ENCODE data around the gene ERICH6.

The ERICH6 gene

DNA sequence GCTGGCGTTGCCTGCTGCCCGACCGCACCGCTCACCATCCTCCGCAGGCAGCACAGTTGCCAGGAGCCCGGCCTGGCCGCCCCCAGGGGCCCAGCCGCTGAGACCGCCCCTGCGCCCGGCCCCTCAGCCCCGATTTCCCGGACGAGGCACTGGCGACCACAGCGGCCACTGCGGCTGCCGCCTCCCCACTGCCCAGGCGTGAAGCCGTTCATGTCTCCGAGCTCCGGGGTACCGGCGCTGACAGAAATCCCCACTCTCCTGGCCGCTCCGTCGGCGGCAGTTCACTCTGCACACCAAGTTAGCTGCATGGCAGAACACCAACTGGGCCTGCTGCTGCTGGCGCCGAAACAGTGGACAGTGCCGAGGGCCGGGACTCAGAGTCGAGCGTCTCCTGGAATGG lies 92.1 kb downstream of the ERICH6 start:
- ATAC-seq = no peak
- TF ChIP-seq ZC3H10 (CRISPR knock-in tag; IDR thresholded peaks at IDR 0.05) = no peak

- no peak for ATAC-seq
- TF ChIP-seq GLIS3 (CRISPR knock-in tag; IDR thresholded peaks at IDR 0.05) = no peak
- no peak for TF ChIP-seq ISL1 (CRISPR knock-in tag; IDR thresholded peaks at IDR 0.05)
- TF ChIP-seq SNAI2 (CRISPR knock-in tag; IDR thresholded peaks at IDR 0.05) = no peak
- no peak for TF ChIP-seq ZNF8 (CRISPR knock-in tag; IDR thresholded peaks at IDR 0.05)
- no peak for TF ChIP-seq ARNTL (CRISPR knock-in tag; IDR thresholded peaks at IDR 0.05; ENCODE audit: borderline replicate concordance, low read depth)
- TF ChIP-seq, protein P1, sequence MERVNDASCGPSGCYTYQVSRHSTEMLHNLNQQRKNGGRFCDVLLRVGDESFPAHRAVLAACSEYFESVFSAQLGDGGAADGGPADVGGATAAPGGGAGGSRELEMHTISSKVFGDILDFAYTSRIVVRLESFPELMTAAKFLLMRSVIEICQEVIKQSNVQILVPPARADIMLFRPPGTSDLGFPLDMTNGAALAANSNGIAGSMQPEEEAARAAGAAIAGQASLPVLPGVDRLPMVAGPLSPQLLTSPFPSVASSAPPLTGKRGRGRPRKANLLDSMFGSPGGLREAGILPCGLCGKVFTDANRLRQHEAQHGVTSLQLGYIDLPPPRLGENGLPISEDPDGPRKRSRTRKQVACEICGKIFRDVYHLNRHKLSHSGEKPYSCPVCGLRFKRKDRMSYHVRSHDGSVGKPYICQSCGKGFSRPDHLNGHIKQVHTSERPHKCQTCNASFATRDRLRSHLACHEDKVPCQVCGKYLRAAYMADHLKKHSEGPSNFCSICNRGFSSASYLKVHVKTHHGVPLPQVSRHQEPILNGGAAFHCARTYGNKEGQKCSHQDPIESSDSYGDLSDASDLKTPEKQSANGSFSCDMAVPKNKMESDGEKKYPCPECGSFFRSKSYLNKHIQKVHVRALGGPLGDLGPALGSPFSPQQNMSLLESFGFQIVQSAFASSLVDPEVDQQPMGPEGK (CRISPR knock-in tag; IDR thresholded peaks at IDR 0.05; ENCODE audit: borderline replicate concordance) = no peak
- TF ChIP-seq ZNF565 (CRISPR knock-in tag; conservative IDR thresholded peaks at IDR 0.05; ENCODE audit: low read depth) = no peak
- TF ChIP-seq, protein P2, sequence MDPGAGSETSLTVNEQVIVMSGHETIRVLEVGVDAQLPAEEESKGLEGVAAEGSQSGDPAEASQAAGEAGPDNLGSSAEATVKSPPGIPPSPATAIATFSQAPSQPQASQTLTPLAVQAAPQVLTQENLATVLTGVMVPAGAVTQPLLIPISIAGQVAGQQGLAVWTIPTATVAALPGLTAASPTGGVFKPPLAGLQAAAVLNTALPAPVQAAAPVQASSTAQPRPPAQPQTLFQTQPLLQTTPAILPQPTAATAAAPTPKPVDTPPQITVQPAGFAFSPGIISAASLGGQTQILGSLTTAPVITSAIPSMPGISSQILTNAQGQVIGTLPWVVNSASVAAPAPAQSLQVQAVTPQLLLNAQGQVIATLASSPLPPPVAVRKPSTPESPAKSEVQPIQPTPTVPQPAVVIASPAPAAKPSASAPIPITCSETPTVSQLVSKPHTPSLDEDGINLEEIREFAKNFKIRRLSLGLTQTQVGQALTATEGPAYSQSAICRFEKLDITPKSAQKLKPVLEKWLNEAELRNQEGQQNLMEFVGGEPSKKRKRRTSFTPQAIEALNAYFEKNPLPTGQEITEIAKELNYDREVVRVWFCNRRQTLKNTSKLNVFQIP (CRISPR knock-in tag; IDR thresholded peaks at IDR 0.05; ENCODE audit: borderline replicate concordance, low read depth) = no peak
- TF ChIP-seq OSR1 (CRISPR knock-in tag; IDR thresholded peaks at IDR 0.05) = no peak
- TF ChIP-seq ZNF70 (CRISPR knock-in tag; IDR thresholded peaks at IDR 0.05) = no peak
- TF ChIP-seq TOX (CRISPR knock-in tag; IDR thresholded peaks at IDR 0.05; ENCODE audit: borderline replicate concordance) = no peak
- TF ChIP-seq ZC3H10 (CRISPR knock-in tag; IDR thresholded peaks at IDR 0.05) = no peak
- TF ChIP-seq ESRRG (CRISPR knock-in tag; IDR thresholded peaks at IDR 0.05) = no peak
- no peak for TF ChIP-seq ZFP3 (CRISPR knock-in tag; IDR thresholded peaks at IDR 0.05)
- no peak for TF ChIP-seq ZFP30 (CRISPR knock-in tag; IDR thresholded peaks at IDR 0.05)
- no peak for TF ChIP-seq CSDC2 (CRISPR knock-in tag; IDR thresholded peaks at IDR 0.05)
- TF ChIP-seq TSHZ2 (CRISPR knock-in tag; IDR thresholded peaks at IDR 0.05) = no peak
- TF ChIP-seq BACH2 (CRISPR knock-in tag; IDR thresholded peaks at IDR 0.05; ENCODE audit: borderline replicate concordance) = no peak
- TF ChIP-seq RARB (CRISPR knock-in tag; IDR thresholded peaks at IDR 0.05) = no peak
Observed at GRCh38 chr3:150610785-150611184, 92.9 kb downstream of the ERICH6 start.

DNA sequence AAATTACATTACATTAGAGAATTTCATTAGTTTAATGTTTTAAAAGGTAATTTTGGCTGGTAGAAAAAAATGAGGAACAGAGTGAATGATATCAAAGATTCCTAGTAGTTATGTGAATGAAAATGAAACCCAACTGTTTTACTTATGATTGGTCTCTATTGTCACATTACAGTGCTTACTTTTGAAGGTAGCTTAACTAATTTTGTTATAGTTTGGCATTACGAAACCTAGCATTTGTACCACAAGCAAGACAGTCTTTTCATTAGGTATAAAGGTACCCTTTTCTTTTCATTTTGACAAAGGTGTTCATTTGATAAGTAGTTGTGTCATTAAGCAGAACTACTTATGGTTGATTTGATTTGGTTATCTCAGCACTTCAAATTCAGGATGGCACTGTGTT lies 93.7 kb downstream of the ERICH6 start:
- ATAC-seq = no peak
- no peak for TF ChIP-seq ZFP3 (CRISPR knock-in tag; IDR thresholded peaks at IDR 0.05)
- TF ChIP-seq CSRNP3 (CRISPR knock-in tag; IDR thresholded peaks at IDR 0.05) = no peak

All from SK-N-SH treated with all-trans-retinoic acid at 6 μM for 48 hours (cell line).